ENCODE measurements around the gene SMIM32.

Gene SMIM32

GRCh38 chr5:136206361-136206760 is 13.4 kb upstream of the SMIM32 start:
- no peak for DNase-seq

- DNase-seq, result no peak
These were observed 13.0 kb upstream of the SMIM32 start for GRCh38 chr5:136205941-136206340.

GRCh38 chr5:136205061-136205702 is 12.2 kb upstream of the SMIM32 start:
- DNase-seq, result no peak

- no peak for DNase-seq
These were observed 10.5 kb upstream of the SMIM32 start for GRCh38 chr5:136203303-136203922.

GRCh38 chr5:136202469-136203205 is 9.7 kb upstream of the SMIM32 start:
- no peak for DNase-seq

- DNase-seq, result no peak
These were observed 8.9 kb upstream of the SMIM32 start for GRCh38 chr5:136201870-136202269.

- DNase-seq, result no peak
These were observed 7.8 kb upstream of the SMIM32 start for GRCh38 chr5:136200761-136201160.

- no peak for DNase-seq
These were observed 7.2 kb upstream of the SMIM32 start for GRCh38 chr5:136200130-136200529.

GRCh38 chr5:136199408-136199807 is 6.4 kb upstream of the SMIM32 start:
- DNase-seq, result no peak

GRCh38 chr5:136198453-136198852 is 5.5 kb upstream of the SMIM32 start:
- no peak for DNase-seq

GRCh38 chr5:136197462-136198142 is 4.6 kb upstream of the SMIM32 start:
- DNase-seq, result no peak

- no peak for DNase-seq
These were observed 3.2 kb upstream of the SMIM32 start for GRCh38 chr5:136195971-136196820.

GRCh38 chr5:136194576-136194975 is 1.6 kb upstream of the SMIM32 start:
- no peak for DNase-seq

GRCh38 chr5:136193322-136193935 is 467 bp upstream of the SMIM32 start:
- no peak for DNase-seq

GRCh38 chr5:136192015-136192525 is 892 bp downstream of the SMIM32 start:
- DNase-seq, result no peak

GRCh38 chr5:136191304-136192014 is 1.5 kb downstream of the SMIM32 start:
- DNase-seq, result peak; percentile 38

GRCh38 chr5:136190904-136191303 is 2.1 kb downstream of the SMIM32 start:
- no peak for DNase-seq

- no peak for DNase-seq
These were observed 2.8 kb downstream of the SMIM32 start for GRCh38 chr5:136190091-136190720.

GRCh38 chr5:136188859-136189258 is 4.1 kb downstream of the SMIM32 start:
- DNase-seq, result no peak

GRCh38 chr5:136186796-136187195 is 6.2 kb downstream of the SMIM32 start:
- no peak for DNase-seq

Measured in fibroblast of upper back skin (primary cell).